GM12878 (cell line): ENCODE results near the gene PDLIM5. TPM values are rescaled to one million over a fixed set of nuclear protein-coding genes. Genes with fewer than 3 reads are reported as not detected.

Source experiments
- ATF7 ChIP-seq: fragments of 450-650 bp; IDR thresholded peaks from 2 replicates; pipeline ENCODE4 v1.6.1; 2016; ENCODE audit warnings: low read depth, mild to moderate bottlenecking
- BHLHE40 ChIP-seq, 2 experiments: fragments of 450-650 bp in 1 of 2; IDR thresholded peaks; 2 replicates each; pipeline ENCODE4 v1.6.1; 2011 to 2017; ENCODE audit warnings: low read depth in 2 of 2, borderline replicate concordance in 1 of 2, improper control_type of control experiment in 1 of 2, low read length in 1 of 2, mild to moderate bottlenecking in 1 of 2
- CHD4 ChIP-seq: fragments of 200-600 bp; sonication (generic); IDR thresholded peaks from 2 replicates; pipeline ENCODE4 v1.6.1; 2016; ENCODE audit warnings: mild to moderate bottlenecking
- EED ChIP-seq: sonication (generic); IDR thresholded peaks from 2 replicates; pipeline ENCODE4 v1.6.1; 2016; ENCODE audit warnings: antibody characterized with exemption, low read depth
- EGR1 ChIP-seq, 2 experiments: IDR thresholded peaks; 1 replicate in 1 of 2; 2 replicates in 1 of 2; pipeline ENCODE4 v1.6.1; 2011 to 2012; ENCODE audit warnings: low read depth in 2 of 2, low read length in 2 of 2, borderline replicate concordance in 1 of 2, mild to moderate bottlenecking in 1 of 2, moderate library complexity in 1 of 2
- ESRRA ChIP-seq: IDR thresholded peaks from 2 replicates; pipeline ENCODE4 v1.6.1; 2012; ENCODE audit warnings: mild to moderate bottlenecking, low read length, improper control_type of control experiment
- EZH2 ChIP-seq: IDR thresholded peaks from 2 replicates; pipeline ENCODE4 v1.6.1; 2012; ENCODE audit warnings: low read depth, mild to moderate bottlenecking, control low read depth, inconsistent platforms, low read length, borderline replicate concordance; ENCODE audit not compliant: control insufficient read depth
- FOS ChIP-seq: IDR thresholded peaks from 3 replicates; pipeline ENCODE4 v1.6.1; 2011; ENCODE audit warnings: borderline replicate concordance; ENCODE audit not compliant: insufficient read length; ENCODE audit errors: extremely low read depth
- HDGF ChIP-seq: fragments of 450-650 bp; IDR thresholded peaks from 2 replicates; pipeline ENCODE4 v1.6.1; 2016; ENCODE audit warnings: antibody characterized with exemption
- KLF5 ChIP-seq: fragments of 450-650 bp; IDR thresholded peaks from 2 replicates; pipeline ENCODE4 v1.6.1; 2014; ENCODE audit warnings: mild to moderate bottlenecking; ENCODE audit not compliant: partially characterized antibody
- MEF2A ChIP-seq: IDR thresholded peaks from 2 replicates; pipeline ENCODE4 v1.6.1; 2011; ENCODE audit warnings: low read depth, mild to moderate bottlenecking, low read length, moderate library complexity; ENCODE audit not compliant: insufficient read depth
- MYB ChIP-seq: fragments of 150-350 bp; IDR thresholded peaks from 2 replicates; pipeline ENCODE4 v1.6.1; 2014; ENCODE audit warnings: mild to moderate bottlenecking, low read depth, low read length, borderline replicate concordance
- PAX5 ChIP-seq: IDR thresholded peaks from 2 replicates; pipeline ENCODE4 v1.6.1; 2011; ENCODE audit warnings: low read depth, low read length, borderline replicate concordance
- POLR2AphosphoS2 ChIP-seq: IDR thresholded peaks from 2 replicates; pipeline ENCODE4 v1.6.1; 2011; ENCODE audit warnings: low read depth, mild to moderate bottlenecking, low read length, improper control_type of control experiment, moderate library complexity
- RB1 ChIP-seq: fragments of 450-650 bp; formaldehyde crosslinking; IDR thresholded peaks from 2 replicates; pipeline ENCODE4 v1.6.1; 2017; ENCODE audit warnings: mild to moderate bottlenecking, borderline replicate concordance
- RFX5 ChIP-seq: IDR thresholded peaks from 2 replicates; pipeline ENCODE4 v1.6.1; 2011; ENCODE audit warnings: low read depth, low read length, improper control_type of control experiment
- RUNX3 ChIP-seq: IDR thresholded peaks from 2 replicates; pipeline ENCODE4 v1.6.1; 2012; ENCODE audit warnings: low read length, inconsistent platforms
- SMAD1 ChIP-seq: fragments of 450-650 bp; IDR thresholded peaks from 2 replicates; pipeline ENCODE4 v1.6.1; 2018; ENCODE audit warnings: mild to moderate bottlenecking, low read depth; ENCODE audit not compliant: partially characterized antibody
- SP1 ChIP-seq: IDR thresholded peaks from one replicate; pipeline ENCODE4 v1.6.1; 2011; ENCODE audit warnings: low read depth, low read length
- SPI1 ChIP-seq: IDR thresholded peaks from 2 replicates; pipeline ENCODE4 v1.6.1; 2011; ENCODE audit warnings: low read depth, mild to moderate bottlenecking, low read length, moderate library complexity, borderline replicate concordance; ENCODE audit not compliant: insufficient read depth
- TBL1XR1 ChIP-seq: IDR thresholded peaks from 2 replicates; pipeline ENCODE4 v1.6.1; 2012; ENCODE audit warnings: low read depth, low read length, improper control_type of control experiment
- ZNF24 ChIP-seq: fragments of 450-650 bp; IDR thresholded peaks from 2 replicates; pipeline ENCODE4 v1.6.1; 2017; ENCODE audit warnings: antibody characterized with exemption, mild to moderate bottlenecking
- polyA plus RNA-seq, 11 experiments: library from polyadenylated mRNA; depleted of rRNA in 4 of 11; unstranded in 6 of 11; stranded (reverse) in 5 of 11; fragments of >200 nt; fragmentation: Nextera tagmentation in 4 of 11; fragmentation: Illumina TruSeq in 1 of 11; extraction: Ambion mirVana in 4 of 11; extraction: Trizol in 1 of 11; gene quantifications; 1 replicate in 1 of 11; 2 replicates in 10 of 11; pipeline versions ENCODE4 v1.2.1 to v1.2.3, GENCODE V29; 2011 to 2016; ENCODE audit warnings: inconsistent platforms in 2 of 11, missing spikeins in 2 of 11, low read depth in 1 of 11
- total RNA-seq, 4 experiments: library from RNA; depleted of rRNA in 3 of 4; stranded (reverse); fragments of >200 nt in 3 of 4; fragmentation: Illumina TruSeq in 1 of 4; extraction: Trizol in 1 of 4; gene quantifications; 2 replicates each; pipeline versions ENCODE4 v1.2.1 to v1.2.3, GENCODE V29; 2013 to 2021
- TF ChIP-seq, protein P1 (sequence below): fragments of 450-650 bp; IDR thresholded peaks from 2 replicates; pipeline ENCODE4 v1.6.1; 2016; ENCODE audit warnings: mild to moderate bottlenecking, moderate library complexity, borderline replicate concordance
- TF ChIP-seq, protein P2 (sequence below): fragments of 150-350 bp; IDR thresholded peaks from 2 replicates; pipeline ENCODE4 v1.6.1; 2016; ENCODE audit warnings: low read depth, low read length

The PDLIM5 gene
- total and polyA plus RNA-seq, 10 of the 15 experiments (the other 5 are each of a cell fraction or from before 2014, with no cell fraction given), result 10.0 to 52.9 (median 20.7) TPM

DNA sequence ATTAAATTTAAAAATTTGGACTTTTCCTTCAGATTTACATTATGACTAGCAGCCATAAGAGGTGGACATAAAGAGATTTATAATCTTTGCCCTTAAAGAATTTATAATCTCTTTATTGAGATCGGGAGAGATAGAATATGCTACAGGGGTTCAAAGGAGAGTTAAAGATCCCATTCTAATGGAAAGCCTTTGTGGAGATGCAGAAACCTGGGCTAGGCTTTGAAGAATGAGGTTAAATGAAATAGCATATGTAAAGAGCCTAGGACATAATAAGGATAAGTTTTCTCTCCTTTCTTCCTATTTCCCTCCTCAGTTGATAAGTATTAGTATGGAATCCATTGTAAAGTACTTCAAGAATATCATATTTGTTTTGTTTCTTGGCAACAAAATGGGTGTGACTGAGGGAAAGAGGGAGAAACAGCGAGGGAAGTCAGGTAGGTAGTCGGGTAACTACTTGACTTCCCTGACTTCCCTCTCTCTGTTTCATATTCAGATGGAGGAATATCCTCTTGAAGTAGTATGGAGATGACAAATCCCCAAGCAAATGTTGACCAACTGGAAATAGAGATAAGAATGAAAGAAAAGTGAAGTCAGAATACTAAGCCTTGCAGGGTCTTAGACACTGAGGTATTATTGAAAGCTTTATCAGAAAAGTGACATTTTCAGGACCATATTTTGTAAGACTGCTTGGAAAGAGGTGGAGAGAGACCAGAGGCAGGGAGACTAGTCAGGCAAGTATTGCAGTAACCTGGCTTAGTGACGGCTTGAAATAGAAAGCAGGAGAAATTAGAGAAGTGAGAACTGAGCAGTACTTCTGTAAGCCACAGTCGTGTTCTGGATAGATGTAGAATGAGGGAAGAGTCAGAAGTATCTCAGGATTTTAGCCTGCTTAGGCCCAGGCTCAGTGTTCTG, 82.9 kb downstream of the PDLIM5 start (continued):
- TF ChIP-seq RUNX3, result peak; percentile 63
- TF ChIP-seq ZNF24, result no peak
- TF ChIP-seq CHD4, result no peak
- TF ChIP-seq KLF5, result no peak
- no peak for TF ChIP-seq RFX5
- no peak for TF ChIP-seq POLR2AphosphoS2
- TF ChIP-seq MEF2A, result no peak
- TF ChIP-seq ESRRA, result no peak
- no peak for TF ChIP-seq RB1
- TF ChIP-seq EGR1 (IDR thresholded peaks at IDR 0.05; ENCODE audit: borderline replicate concordance in 1 of 2, low read depth in 2 of 2, low read length in 2 of 2), result no peak
- TF ChIP-seq TBL1XR1, result no peak
- peak; percentile 77; the same call in 1 of the 2 replicates for TF ChIP-seq EED
- TF ChIP-seq FOS, result no peak
- TF ChIP-seq MYB, result no peak
- TF ChIP-seq ATF7, result 0 out of 2 replicates have a peak, but pooled peaks have one; percentile 14
- TF ChIP-seq SPI1, result peak; percentile 97
- TF ChIP-seq SP1, result no peak
- TF ChIP-seq, protein P1, sequence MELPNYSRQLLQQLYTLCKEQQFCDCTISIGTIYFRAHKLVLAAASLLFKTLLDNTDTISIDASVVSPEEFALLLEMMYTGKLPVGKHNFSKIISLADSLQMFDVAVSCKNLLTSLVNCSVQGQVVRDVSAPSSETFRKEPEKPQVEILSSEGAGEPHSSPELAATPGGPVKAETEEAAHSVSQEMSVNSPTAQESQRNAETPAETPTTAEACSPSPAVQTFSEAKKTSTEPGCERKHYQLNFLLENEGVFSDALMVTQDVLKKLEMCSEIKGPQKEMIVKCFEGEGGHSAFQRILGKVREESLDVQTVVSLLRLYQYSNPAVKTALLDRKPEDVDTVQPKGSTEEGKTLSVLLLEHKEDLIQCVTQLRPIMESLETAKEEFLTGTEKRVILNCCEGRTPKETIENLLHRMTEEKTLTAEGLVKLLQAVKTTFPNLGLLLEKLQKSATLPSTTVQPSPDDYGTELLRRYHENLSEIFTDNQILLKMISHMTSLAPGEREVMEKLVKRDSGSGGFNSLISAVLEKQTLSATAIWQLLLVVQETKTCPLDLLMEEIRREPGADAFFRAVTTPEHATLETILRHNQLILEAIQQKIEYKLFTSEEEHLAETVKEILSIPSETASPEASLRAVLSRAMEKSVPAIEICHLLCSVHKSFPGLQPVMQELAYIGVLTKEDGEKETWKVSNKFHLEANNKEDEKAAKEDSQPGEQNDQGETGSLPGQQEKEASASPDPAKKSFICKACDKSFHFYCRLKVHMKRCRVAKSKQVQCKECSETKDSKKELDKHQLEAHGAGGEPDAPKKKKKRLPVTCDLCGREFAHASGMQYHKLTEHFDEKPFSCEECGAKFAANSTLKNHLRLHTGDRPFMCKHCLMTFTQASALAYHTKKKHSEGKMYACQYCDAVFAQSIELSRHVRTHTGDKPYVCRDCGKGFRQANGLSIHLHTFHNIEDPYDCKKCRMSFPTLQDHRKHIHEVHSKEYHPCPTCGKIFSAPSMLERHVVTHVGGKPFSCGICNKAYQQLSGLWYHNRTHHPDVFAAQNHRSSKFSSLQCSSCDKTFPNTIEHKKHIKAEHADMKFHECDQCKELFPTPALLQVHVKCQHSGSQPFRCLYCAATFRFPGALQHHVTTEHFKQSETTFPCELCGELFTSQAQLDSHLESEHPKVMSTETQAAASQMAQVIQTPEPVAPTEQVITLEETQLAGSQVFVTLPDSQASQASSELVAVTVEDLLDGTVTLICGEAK, result no peak
- TF ChIP-seq EZH2, result no peak
- TF ChIP-seq, protein P2, sequence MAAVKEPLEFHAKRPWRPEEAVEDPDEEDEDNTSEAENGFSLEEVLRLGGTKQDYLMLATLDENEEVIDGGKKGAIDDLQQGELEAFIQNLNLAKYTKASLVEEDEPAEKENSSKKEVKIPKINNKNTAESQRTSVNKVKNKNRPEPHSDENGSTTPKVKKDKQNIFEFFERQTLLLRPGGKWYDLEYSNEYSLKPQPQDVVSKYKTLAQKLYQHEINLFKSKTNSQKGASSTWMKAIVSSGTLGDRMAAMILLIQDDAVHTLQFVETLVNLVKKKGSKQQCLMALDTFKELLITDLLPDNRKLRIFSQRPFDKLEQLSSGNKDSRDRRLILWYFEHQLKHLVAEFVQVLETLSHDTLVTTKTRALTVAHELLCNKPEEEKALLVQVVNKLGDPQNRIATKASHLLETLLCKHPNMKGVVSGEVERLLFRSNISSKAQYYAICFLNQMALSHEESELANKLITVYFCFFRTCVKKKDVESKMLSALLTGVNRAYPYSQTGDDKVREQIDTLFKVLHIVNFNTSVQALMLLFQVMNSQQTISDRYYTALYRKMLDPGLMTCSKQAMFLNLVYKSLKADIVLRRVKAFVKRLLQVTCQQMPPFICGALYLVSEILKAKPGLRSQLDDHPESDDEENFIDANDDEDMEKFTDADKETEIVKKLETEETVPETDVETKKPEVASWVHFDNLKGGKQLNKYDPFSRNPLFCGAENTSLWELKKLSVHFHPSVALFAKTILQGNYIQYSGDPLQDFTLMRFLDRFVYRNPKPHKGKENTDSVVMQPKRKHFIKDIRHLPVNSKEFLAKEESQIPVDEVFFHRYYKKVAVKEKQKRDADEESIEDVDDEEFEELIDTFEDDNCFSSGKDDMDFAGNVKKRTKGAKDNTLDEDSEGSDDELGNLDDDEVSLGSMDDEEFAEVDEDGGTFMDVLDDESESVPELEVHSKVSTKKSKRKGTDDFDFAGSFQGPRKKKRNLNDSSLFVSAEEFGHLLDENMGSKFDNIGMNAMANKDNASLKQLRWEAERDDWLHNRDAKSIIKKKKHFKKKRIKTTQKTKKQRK, result no peak
- TF ChIP-seq BHLHE40 (IDR thresholded peaks at IDR 0.05; ENCODE audit: borderline replicate concordance in 1 of 2, low read depth in 2 of 2, low read length in 1 of 2), result no peak
- TF ChIP-seq SMAD1, result no peak
- no peak for TF ChIP-seq PAX5
- peak; percentile 52; the same call in 1 of the 2 replicates for TF ChIP-seq HDGF
